K562 (cell line): Measurements from ENCODE around the gene UBR3. TPM values are rescaled to one million over a fixed set of nuclear protein-coding genes. Genes with fewer than 3 reads are reported as not detected.

Experiments
- ATAC-seq: fragments of 200-7000 bp; cut with Tn5 transposase; 3 replicates; pipeline ENCODE4 v1.9.1; 2020; ENCODE audit warnings: moderate library complexity
- BruUV-seq: library from RNA; stranded (reverse); fragments of 400-500 nt; replicated peaks from 2 replicates; lab custom pipeline; 2021; lab: Mats Ljungman, UMichigan
- CTCF ChIA-PET: fragments of 300-600 bp; formaldehyde crosslinking; extraction: SDS; loops from one replicate; lab custom pipeline; 2021; ENCODE audit warnings: low intra/inter-chr PET ratio; lab: Yijun Ruan, JAX
- POLR2A ChIA-PET: fragments of 300-600, 350-650 bp; sonication (Branson Sonifier 250); formaldehyde crosslinking; extraction: SDS; loops from one replicate; lab custom pipeline; 2021; ENCODE audit warnings: antibody characterized with exemption, inconsistent platforms; lab: Yijun Ruan, JAX
- DNase-seq, 4 experiments: peaks; one replicate each; pipeline versions ENCODE4 v3.0.0 to v3.0.0-alpha.2; 2011 to 2018; ENCODE audit warnings: low spot score in 3 of 4, mixed read lengths in 3 of 4; ENCODE audit errors: extremely low read depth in 1 of 4
- FAIRE-seq: peaks from 2 replicates; lab custom pipeline; 2011; peaks lifted over from hg19 to GRCh38; lab: Jason Lieb, UNC
- H2AFZ ChIP-seq: 2 replicates; pipeline ENCODE4 v1.6.0; 2011; ENCODE audit warnings: low read depth, low read length, control low read depth, inconsistent platforms
- H3K27ac ChIP-seq: fragments of 200-600 bp; 3 replicates; pipeline ENCODE4 v1.8.0; 2011; ENCODE audit warnings: low read depth, mild to moderate bottlenecking, control low read depth, inconsistent platforms, low read length, moderate library complexity, mixed read lengths; ENCODE audit errors: extremely low read depth
- H3K27me3 ChIP-seq, 2 experiments: fragments of 300-600 bp in 1 of 2; 2 replicates in 1 of 2; 3 replicates in 1 of 2; pipeline versions ENCODE4 v1.6.0 to v1.8.0; 2011; ENCODE audit warnings: inconsistent platforms in 2 of 2, low read length in 2 of 2, mild to moderate bottlenecking in 1 of 2, mixed read lengths in 1 of 2, moderate library complexity in 1 of 2; ENCODE audit not compliant: control insufficient read depth in 2 of 2, insufficient read depth in 2 of 2
- H3K36me3 ChIP-seq: fragments of 300-600 bp; 3 replicates; pipeline ENCODE4 v1.8.0; 2011; ENCODE audit warnings: mild to moderate bottlenecking, low read length, inconsistent platforms; ENCODE audit not compliant: control insufficient read depth, insufficient read depth
- H3K4me1 ChIP-seq, 2 experiments: fragments of 200-600 bp in 1 of 2; replicated peaks in 1 of 2; 2 replicates in 1 of 2; 3 replicates in 1 of 2; pipeline versions ENCODE4 v1.5.1 to v1.8.0; 2011; ENCODE audit warnings: inconsistent platforms in 2 of 2, low read length in 2 of 2, mild to moderate bottlenecking in 1 of 2, mixed read lengths in 1 of 2, moderate library complexity in 1 of 2; ENCODE audit not compliant: control insufficient read depth in 2 of 2, insufficient read depth in 2 of 2
- H3K4me2 ChIP-seq: 2 replicates; pipeline ENCODE4 v1.6.1; 2011; ENCODE audit warnings: low read length, control low read depth, inconsistent platforms, mixed read lengths; ENCODE audit not compliant: insufficient read depth
- H3K4me3 ChIP-seq: fragments of 200-600 bp; sonication (generic), shearing (Covaris generic); 2 replicates; pipeline ENCODE4 v1.5.1; 2016; ENCODE audit warnings: control low read depth, inconsistent platforms
- H3K79me2 ChIP-seq: fragments of 200-600 bp; 3 replicates; pipeline ENCODE4 v1.8.0; 2011; ENCODE audit warnings: low read length, inconsistent platforms; ENCODE audit not compliant: control insufficient read depth, insufficient read depth
- H3K9ac ChIP-seq, 2 experiments: 2 replicates each; pipeline versions ENCODE4 v1.6.0 to v1.6.1; 2011; ENCODE audit warnings: low read depth in 2 of 2, low read length in 2 of 2, control low read depth in 1 of 2, inconsistent platforms in 1 of 2, mild to moderate bottlenecking in 1 of 2, mixed read lengths in 1 of 2; ENCODE audit not compliant: insufficient read depth in 1 of 2
- H3K9me1 ChIP-seq: one replicate; pipeline ENCODE4 v1.6.0; 2011; ENCODE audit warnings: inconsistent platforms, mild to moderate bottlenecking, low read length, moderate library complexity; ENCODE audit not compliant: control insufficient read depth, insufficient read depth
- H3K9me3 ChIP-seq: replicated peaks from 2 replicates; pipeline ENCODE4 v1.5.1; 2011; ENCODE audit warnings: low read depth, low read length, inconsistent platforms; ENCODE audit not compliant: control insufficient read depth, insufficient read depth
- H4K20me1 ChIP-seq: replicated peaks from 2 replicates; pipeline ENCODE4 v1.6.1; 2011; ENCODE audit warnings: low read length, inconsistent platforms, mixed read lengths; ENCODE audit not compliant: control insufficient read depth, insufficient read depth
- HINFP ChIP-seq: fragments of 450-650 bp; conservative IDR thresholded peaks from 2 replicates; pipeline ENCODE4 v1.6.1; 2016; ENCODE audit warnings: missing genetic modification characterization, low read depth, mild to moderate bottlenecking, control low read depth, missing compliant biosample characterization
- HNRNPLL ChIP-seq: fragments of 200-400 bp; formaldehyde crosslinking; IDR thresholded peaks from 2 replicates; pipeline ENCODE4 v1.6.1; 2017; ENCODE audit warnings: low read length, low read depth, mild to moderate bottlenecking; ENCODE audit not compliant: poor library complexity, severe bottlenecking
- MTF1 ChIP-seq: fragments of 250-450 bp; sonication (Bioruptor Pico); IDR thresholded peaks from 2 replicates; pipeline ENCODE4 v1.9.0; 2021; ENCODE audit warnings: moderate library complexity, mild to moderate bottlenecking, inconsistent platforms, borderline replicate concordance
- NFXL1 ChIP-seq: fragments of 450-650 bp; formaldehyde crosslinking; IDR thresholded peaks from 2 replicates; pipeline ENCODE4 v1.4.0; 2021; ENCODE audit warnings: mild to moderate bottlenecking
- NONO ChIP-seq, 2 experiments: fragments of 200-400 bp in 1 of 2; fragments of 450-650 bp in 1 of 2; formaldehyde crosslinking in 1 of 2; IDR thresholded peaks; 2 replicates each; pipeline ENCODE4 v1.6.1; 2017; ENCODE audit warnings: low read depth in 2 of 2, mild to moderate bottlenecking in 2 of 2, moderate library complexity in 2 of 2, low read length in 1 of 2
- OTX1 ChIP-seq: fragments of 450-650 bp; formaldehyde crosslinking; IDR thresholded peaks from 2 replicates; pipeline ENCODE4 v1.4.0; 2022; ENCODE audit warnings: mild to moderate bottlenecking
- SIRT6 ChIP-seq: IDR thresholded peaks from one replicate; pipeline ENCODE4 v1.6.1; 2012; ENCODE audit warnings: low read depth, mild to moderate bottlenecking, control low read depth, inconsistent platforms, low read length, moderate library complexity
- SMARCA4 ChIP-seq: fragments of 450-650 bp; IDR thresholded peaks from 2 replicates; pipeline ENCODE4 v1.6.1; 2016
- TEAD4 ChIP-seq, 2 experiments: sonication (generic) in 1 of 2; formaldehyde crosslinking in 1 of 2; IDR thresholded peaks; 2 replicates each; pipeline versions ENCODE4 v1.6.1 to v1.8.0; 2012 to 2022; ENCODE audit warnings: borderline replicate concordance in 1 of 2, inconsistent platforms in 1 of 2, low read length in 1 of 2, mild to moderate bottlenecking in 1 of 2, missing genetic modification reagents in 1 of 2
- ZNF121 ChIP-seq: sonication (generic); formaldehyde crosslinking; conservative IDR thresholded peaks from 2 replicates; pipeline ENCODE4 v1.8.0; 2022; ENCODE audit warnings: missing genetic modification reagents
- WGBS: fragments of 100-300 bp; shearing (Covaris generic); methylation state at CpG from one replicate; pipeline ENCODE4 v1.1.6; 2016; ENCODE audit warnings: low coverage, mixed read lengths; ENCODE audit not compliant: insufficient coverage; ENCODE audit errors: missing lambda C conversion rate; 5-methylcytosine and 5-hydroxymethylcytosine counted together
- in situ Hi-C: fragments of 300-500 bp; cut with MboI; formaldehyde crosslinking; loops from 4 replicates; pipeline ENCODE4 v1.15.0; 2018; ENCODE audit warnings: inconsistent platforms, mixed read lengths
- intact Hi-C: fragments of 100-400 bp; cut with micrococcal nuclease; formaldehyde crosslinking; loops from 2 replicates; pipeline ENCODE4 v1.14.2; 2022
- polyA plus RNA-seq, 8 experiments: library from polyadenylated mRNA; depleted of rRNA in 4 of 8; stranded (reverse) in 5 of 8; unstranded in 3 of 8; fragments of >200 nt; fragmentation: Nextera tagmentation in 2 of 8; fragmentation: Illumina TruSeq in 1 of 8; extraction: Ambion mirVana in 2 of 8; extraction: Trizol in 1 of 8; gene quantifications; 2 replicates each; pipeline versions ENCODE4 v1.2.1 to v1.2.3, GENCODE V29; 2011 to 2014; ENCODE audit warnings: inconsistent platforms in 1 of 8, missing spikeins in 1 of 8
- total RNA-seq, 7 experiments: library from RNA; depleted of rRNA in 6 of 7; stranded (reverse); fragments of >200 nt in 6 of 7; fragmentation: Illumina TruSeq in 2 of 7; extraction: Trizol in 2 of 7; gene quantifications; 2 replicates each; pipeline versions ENCODE4 v1.2.1 to v1.2.3, GENCODE V29; 2011 to 2021; ENCODE audit warnings: low replicate concordance in 1 of 7

The UBR3 gene
- total and polyA plus RNA-seq, 9 of the 15 experiments (the other 6 are each of a cell fraction or from before 2014, with no cell fraction given), result 14.4 to 63.5 (median 40.4) TPM

GRCh38 chr2:169997140-169997887 lies 170.1 kb downstream of the UBR3 start (continued):
- TF ChIP-seq SMARCA4, result no peak

- Histone ChIP-seq H3K4me2 (no peak overlapping the region), H3K9me3 (0 out of 2 replicates have a peak, but pooled peaks cover 2% of the 10 kb centered on the region), H3K27ac (no peak overlapping the region), H3K9ac (no peak overlapping the region), H3K36me3 (peaks cover 47% of the 10 kb centered on the region), H3K4me3 (no peak overlapping the region), H3K27me3 (no peaks in the 10 kb centered on the region), H3K79me2 (no peaks in the 10 kb centered on the region), H3K9me1 (no peaks in the 10 kb centered on the region), H3K4me1 (peaks cover 0 to 3% of the 10 kb centered on the region in 2 experiments; a peak in 1 of 5 replicates), H2AFZ (no peak overlapping the region), H4K20me1 (no peaks in the 10 kb centered on the region)
- CTCF ChIA-PET, result interaction anchor here (0.6 kb wide), 2 partner anchors 38 to 46 kb away, joined by 3 read pairs; no protein-coding TSS in a partner anchor
- POLR2A ChIA-PET, result no interaction called here
- in situ Hi-C loops, result no loop called here
- no peak for DNase-seq
- no peak for ATAC-seq
- intact Hi-C loops, result no loop called here
- no TSS peak for BruUV-seq
- FAIRE-seq, result no peak
- TF ChIP-seq SIRT6 (no peak), NONO (IDR thresholded peaks at IDR 0.05; ENCODE audit: low read depth in 2 of 2, low read length in 1 of 2) (no peak), NFXL1 (CRISPR knock-in tag) (no peak), SMARCA4 (no peak), OTX1 (CRISPR knock-in tag) (no peak), MTF1 (no peak), ZNF121 (CRISPR knock-in tag) (no peak), TEAD4 (IDR thresholded peaks at IDR 0.05; ENCODE audit: low read length) (no peak), TEAD4 (CRISPR knock-in tag; IDR thresholded peaks at IDR 0.05; ENCODE audit: borderline replicate concordance) (no peak), HNRNPLL (no peak), HINFP (tag) (no peak)
- WGBS, result 89% methylated on average over 4 of the region's 4 CpGs
These were observed 171.8 kb downstream of the UBR3 start for GRCh38 chr2:169999054-169999453.
